GM23338 (cell line): ENCODE measurements around the gene SPATA18. TPM values are rescaled to one million over a fixed set of nuclear protein-coding genes. Genes with fewer than 3 reads are reported as not detected.

Experiments used
- ATAC-seq: fragments of 200-7000 bp; cut with Tn5 transposase; 3 replicates; pipeline ENCODE4 v1.9.1; 2020
- DNase-seq: peaks from one replicate; pipeline ENCODE4 v3.0.0-alpha.2; 2015; ENCODE audit warnings: low spot score
- H2AFZ ChIP-seq: fragments of 200-600 bp; sonication (generic); 2 replicates; pipeline ENCODE4 v1.8.0; 2016; ENCODE audit warnings: antibody characterized with exemption, mild to moderate bottlenecking, moderate library complexity
- H3F3A ChIP-seq: fragments of 200-600 bp; sonication (generic); replicated peaks from 2 replicates; pipeline ENCODE4 v1.8.0; 2017; ENCODE audit warnings: antibody characterized with exemption, mixed run types, low read depth
- H3K27ac ChIP-seq: fragments of 200-600 bp; sonication (generic); 2 replicates; pipeline ENCODE4 v1.6.1; 2016; ENCODE audit warnings: low read depth
- H3K27me3 ChIP-seq: fragments of 200-600 bp; sonication (generic); 2 replicates; pipeline ENCODE4 v1.8.0; 2016; ENCODE audit warnings: mild to moderate bottlenecking, mixed run types, moderate library complexity; ENCODE audit not compliant: insufficient read depth
- H3K36me3 ChIP-seq: fragments of 200-600 bp; sonication (generic); 2 replicates; pipeline ENCODE4 v1.8.0; 2016; ENCODE audit warnings: mild to moderate bottlenecking; ENCODE audit not compliant: insufficient read depth
- H3K4me1 ChIP-seq: fragments of 200-600 bp; sonication (generic); 2 replicates; pipeline ENCODE4 v1.8.0; 2016; ENCODE audit warnings: mild to moderate bottlenecking, moderate library complexity; ENCODE audit not compliant: insufficient read depth
- H3K4me2 ChIP-seq: fragments of 200-600 bp; sonication (generic); 2 replicates; pipeline ENCODE4 v1.7.1; 2017; ENCODE audit warnings: mixed run types
- H3K4me3 ChIP-seq: fragments of 200-600 bp; sonication (generic); 2 replicates; pipeline ENCODE4 v1.6.1; 2016; ENCODE audit warnings: mixed run types
- H3K79me2 ChIP-seq: fragments of 200-600 bp; sonication (generic); replicated peaks from 2 replicates; pipeline ENCODE4 v1.8.0; 2017; ENCODE audit warnings: mild to moderate bottlenecking; ENCODE audit not compliant: insufficient read depth
- H3K9me2 ChIP-seq: fragments of 200-600 bp; sonication (generic); 2 replicates; pipeline ENCODE4 v1.8.0; 2017; ENCODE audit not compliant: insufficient read depth
- H4K20me1 ChIP-seq: fragments of 200-600 bp; sonication (generic); replicated peaks from 2 replicates; pipeline ENCODE4 v1.8.0; 2017; ENCODE audit warnings: mild to moderate bottlenecking; ENCODE audit not compliant: insufficient read depth
- H3K27ac Mint-ChIP-seq: 2 replicates; pipeline ENCODE4 v1.8.0; 2020; ENCODE audit warnings: inconsistent platforms, mild to moderate bottlenecking, moderate library complexity, mixed read lengths
- H3K27me3 Mint-ChIP-seq: 3 replicates; pipeline ENCODE4 v1.8.0; 2022; ENCODE audit warnings: low read depth, mild to moderate bottlenecking, moderate library complexity, mixed read lengths, inconsistent platforms; ENCODE audit not compliant: insufficient read depth, poor library complexity
- H3K36me3 Mint-ChIP-seq: 3 replicates; pipeline ENCODE4 v1.8.0; 2021; ENCODE audit warnings: low read depth, mild to moderate bottlenecking, inconsistent platforms, moderate library complexity, mixed read lengths
- H3K4me1 Mint-ChIP-seq: 3 replicates; pipeline ENCODE4 v1.8.0; 2020; ENCODE audit warnings: mild to moderate bottlenecking, inconsistent platforms, mixed read lengths
- H3K4me3 Mint-ChIP-seq: 3 replicates; pipeline ENCODE4 v1.8.0; 2021; ENCODE audit warnings: moderate library complexity, mild to moderate bottlenecking, inconsistent platforms, mixed read lengths
- H3K9me3 Mint-ChIP-seq: 3 replicates; pipeline ENCODE4 v1.8.0; 2020; ENCODE audit warnings: moderate library complexity, mild to moderate bottlenecking, inconsistent platforms, mixed read lengths
- CREB1 ChIP-seq: fragments of 250-450 bp; sonication (Bioruptor Pico); IDR thresholded peaks from 2 replicates; pipeline ENCODE4 v1.5.0; 2020; ENCODE audit warnings: low read depth, mild to moderate bottlenecking, moderate library complexity
- CTCF ChIP-seq, 2 experiments: fragments of 200-600 bp in 1 of 2; sonication (generic) in 1 of 2; conservative IDR thresholded peaks; 2 replicates each; pipeline versions ENCODE4 v1.5.1 to v1.6.1; 2016 to 2017; ENCODE audit warnings: antibody characterized with exemption in 2 of 2, low read depth in 2 of 2, mild to moderate bottlenecking in 2 of 2, moderate library complexity in 1 of 2
- ETS1 ChIP-seq: IDR thresholded peaks from 2 replicates; pipeline ENCODE4 v1.6.1; 2016; ENCODE audit warnings: antibody characterized with exemption
- EZH2 ChIP-seq: fragments of 200-600 bp; sonication (generic); IDR thresholded peaks from one replicate; pipeline ENCODE4 v1.8.0; 2017; ENCODE audit warnings: antibody characterized with exemption, mild to moderate bottlenecking, low read depth; ENCODE audit not compliant: unreplicated experiment
- EZH2phosphoT487 ChIP-seq: fragments of 200-600 bp; sonication (generic); IDR thresholded peaks from one replicate; pipeline ENCODE4 v1.8.1; 2018; ENCODE audit warnings: antibody characterized with exemption; ENCODE audit not compliant: unreplicated experiment
- JUNB ChIP-seq: IDR thresholded peaks from one replicate; pipeline ENCODE4 v1.6.1; 2016; ENCODE audit warnings: antibody characterized with exemption; ENCODE audit not compliant: unreplicated experiment
- NANOG ChIP-seq: IDR thresholded peaks from 2 replicates; pipeline ENCODE4 v1.6.1; 2016; ENCODE audit warnings: antibody characterized with exemption, borderline replicate concordance
- POLR2AphosphoS5 ChIP-seq: IDR thresholded peaks from 2 replicates; pipeline ENCODE4 v1.6.1; 2016; ENCODE audit warnings: antibody characterized with exemption, low read depth
- REST ChIP-seq: IDR thresholded peaks from one replicate; pipeline ENCODE4 v1.6.1; 2018; ENCODE audit warnings: antibody characterized with exemption; ENCODE audit not compliant: unreplicated experiment
- STAT1 ChIP-seq: IDR thresholded peaks from one replicate; pipeline ENCODE4 v1.6.1; 2016; ENCODE audit warnings: antibody characterized with exemption; ENCODE audit not compliant: unreplicated experiment
- ZNF114 ChIP-seq: fragments of 250-450 bp; sonication (Bioruptor Pico); IDR thresholded peaks from 2 replicates; pipeline ENCODE4 v1.5.0; 2020; ENCODE audit warnings: mild to moderate bottlenecking, moderate library complexity
- ZNF331 ChIP-seq: fragments of 250-450 bp; sonication (Bioruptor Pico); IDR thresholded peaks from 2 replicates; pipeline ENCODE4 v1.5.0; 2020; ENCODE audit warnings: low read depth, mild to moderate bottlenecking, moderate library complexity
- ZNF462 ChIP-seq: fragments of 250-450 bp; sonication (Bioruptor Pico); IDR thresholded peaks from 2 replicates; pipeline ENCODE4 v1.5.0; 2020; ENCODE audit warnings: mild to moderate bottlenecking, moderate library complexity
- polyA plus RNA-seq: library from polyadenylated mRNA; unstranded; fragments of >200 nt; fragmentation: Nextera tagmentation; extraction: Ambion mirVana; gene quantifications from 2 replicates; pipeline ENCODE4 v1.2.1, GENCODE V29; 2016
- total RNA-seq: library from RNA; depleted of rRNA; stranded (reverse); fragments of >200 nt; shearing (Covaris generic); gene quantifications from 2 replicates; pipeline ENCODE4 v1.2.3, GENCODE V29; 2014

Gene SPATA18
- total and polyA plus RNA-seq, 2 experiments from 2014 or later: 1.5 to 2.5 TPM

- H3K36me3 ChIP-seq: no peaks in the 10 kb centered on the region
- H3K27ac Mint-ChIP-seq: no peak overlapping the region
- H3K9me3 Mint-ChIP-seq: no peaks in the 10 kb centered on the region
- no peak for TF ChIP-seq CREB1 (CRISPR knock-in tag)
- no peak for TF ChIP-seq ZNF331 (CRISPR knock-in tag)
- TF ChIP-seq STAT1: no peak
- no peak for TF ChIP-seq ZNF114 (CRISPR knock-in tag)
- TF ChIP-seq EZH2phosphoT487: no peak
- TF ChIP-seq NANOG: no peak
- TF ChIP-seq EZH2: no peak
- TF ChIP-seq POLR2AphosphoS5: no peak
- no peak for TF ChIP-seq JUNB
- TF ChIP-seq CTCF (conservative IDR thresholded peaks at IDR 0.05; ENCODE audit: low read depth in 2 of 2): no peak
- no peak for TF ChIP-seq ETS1
- no peak for TF ChIP-seq REST
- TF ChIP-seq ZNF462 (CRISPR knock-in tag): no peak
- peaks cover 4% of the 10 kb centered on the region; the same call in 1 of the 3 replicates for H3K4me1 Mint-ChIP-seq
- H3K4me2 ChIP-seq: no peak overlapping the region
- no peaks in the 10 kb centered on the region for H3K36me3 Mint-ChIP-seq
- no peaks in the 10 kb centered on the region for H3F3A ChIP-seq
- no peak overlapping the region for H3K27ac ChIP-seq
- no peaks in the 10 kb centered on the region for H3K4me1 ChIP-seq
- no peaks in the 10 kb centered on the region for H4K20me1 ChIP-seq
- no peak for ATAC-seq
- no peak overlapping the region for H3K4me3 ChIP-seq
- H2AFZ ChIP-seq: no peak overlapping the region
- no peak overlapping the region for H3K4me3 Mint-ChIP-seq
- no peaks in the 10 kb centered on the region for H3K79me2 ChIP-seq
- H3K27me3 ChIP-seq: no peaks in the 10 kb centered on the region
- no peaks in the 10 kb centered on the region for H3K27me3 Mint-ChIP-seq
- no peak for DNase-seq
- H3K9me2 ChIP-seq: no peaks in the 10 kb centered on the region
These were observed 44.9 kb downstream of the SPATA18 start for GRCh38 chr4:52096048-52096447.
